Fibroblast of the aortic adventitia (primary cell): ENCODE data around the gene MOB3B. TPM values are rescaled to one million over a fixed set of nuclear protein-coding genes. Genes with fewer than 3 reads are reported as not detected.

ENCODE experiments used
- DNase-seq: peaks from one replicate; pipeline ENCODE4 v3.0.0-alpha.2; 2010; ENCODE audit warnings: low read depth
- H3K4me3 ChIP-seq: 2 replicates; pipeline ENCODE4 v1.5.1; 2011; ENCODE audit warnings: low read depth, mild to moderate bottlenecking, control low read depth, low read length, moderate library complexity
- total RNA-seq: library from RNA; depleted of rRNA; stranded (reverse); fragments of >200 nt; gene quantifications from 2 replicates; pipeline ENCODE4 v1.2.3, GENCODE V29; 2012; ENCODE audit warnings: low replicate concordance
- TF ChIP-seq, protein P1 (sequence below): IDR thresholded peaks from 2 replicates; pipeline ENCODE4 v1.5.1; 2011; ENCODE audit warnings: mild to moderate bottlenecking, low read length, control low read depth, inconsistent platforms; ENCODE audit not compliant: insufficient read depth

MOB3B gene
- total RNA-seq, 1 donor = under 0.01 TPM

GRCh38 chr9:27496135-27496504 is 33.5 kb downstream of the MOB3B start:
- no peak overlapping the region for H3K4me3 ChIP-seq
- no peak for DNase-seq
- TF ChIP-seq, protein P1, sequence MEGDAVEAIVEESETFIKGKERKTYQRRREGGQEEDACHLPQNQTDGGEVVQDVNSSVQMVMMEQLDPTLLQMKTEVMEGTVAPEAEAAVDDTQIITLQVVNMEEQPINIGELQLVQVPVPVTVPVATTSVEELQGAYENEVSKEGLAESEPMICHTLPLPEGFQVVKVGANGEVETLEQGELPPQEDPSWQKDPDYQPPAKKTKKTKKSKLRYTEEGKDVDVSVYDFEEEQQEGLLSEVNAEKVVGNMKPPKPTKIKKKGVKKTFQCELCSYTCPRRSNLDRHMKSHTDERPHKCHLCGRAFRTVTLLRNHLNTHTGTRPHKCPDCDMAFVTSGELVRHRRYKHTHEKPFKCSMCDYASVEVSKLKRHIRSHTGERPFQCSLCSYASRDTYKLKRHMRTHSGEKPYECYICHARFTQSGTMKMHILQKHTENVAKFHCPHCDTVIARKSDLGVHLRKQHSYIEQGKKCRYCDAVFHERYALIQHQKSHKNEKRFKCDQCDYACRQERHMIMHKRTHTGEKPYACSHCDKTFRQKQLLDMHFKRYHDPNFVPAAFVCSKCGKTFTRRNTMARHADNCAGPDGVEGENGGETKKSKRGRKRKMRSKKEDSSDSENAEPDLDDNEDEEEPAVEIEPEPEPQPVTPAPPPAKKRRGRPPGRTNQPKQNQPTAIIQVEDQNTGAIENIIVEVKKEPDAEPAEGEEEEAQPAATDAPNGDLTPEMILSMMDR = no peak

- no peak overlapping the region for H3K4me3 ChIP-seq
- DNase-seq = no peak
- TF ChIP-seq, protein P1 = no peak
Measured at GRCh38 chr9:27495480-27496134, 34.0 kb downstream of the MOB3B start.

GRCh38 chr9:27491154-27491553 is 38.5 kb downstream of the MOB3B start:
- TF ChIP-seq, protein P1 = no peak
- no peak for DNase-seq
- no peak overlapping the region for H3K4me3 ChIP-seq

DNA sequence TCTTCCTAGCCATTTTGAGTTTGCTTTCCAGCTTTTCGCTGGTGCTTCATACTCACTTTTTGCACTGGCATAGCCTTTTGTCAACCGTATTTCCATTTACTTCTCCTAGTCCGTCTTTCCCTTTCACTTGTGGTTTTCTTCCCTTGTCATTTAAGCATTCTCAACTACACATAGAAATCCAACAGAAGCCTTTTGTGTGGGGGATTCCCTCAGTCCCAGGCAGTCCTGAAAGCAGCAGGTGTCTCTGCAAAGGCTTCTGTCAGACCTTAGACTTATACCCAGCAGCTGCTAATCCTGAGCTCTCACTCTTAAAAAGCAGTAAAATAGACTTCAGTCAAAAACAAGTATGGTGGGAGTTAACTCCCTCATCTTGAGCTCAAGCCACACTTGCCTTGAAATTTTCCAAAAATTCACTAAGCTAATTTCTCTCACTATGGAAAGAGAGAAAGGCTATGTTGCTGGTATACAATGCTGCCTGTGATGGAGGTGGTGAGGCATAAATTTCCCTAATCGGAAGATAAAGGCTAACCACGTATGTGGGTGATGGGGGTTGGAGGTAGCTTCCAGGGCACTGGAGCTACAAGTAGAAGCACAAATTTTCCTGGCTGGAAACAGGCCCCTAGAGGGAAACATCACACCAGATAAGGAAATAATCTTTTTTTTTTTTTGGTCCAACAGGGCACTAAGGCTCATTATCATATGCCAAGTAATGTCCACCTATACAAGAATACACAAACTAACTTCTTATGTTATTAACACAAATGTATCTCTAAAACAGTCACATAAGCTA is 40.3 kb downstream of the MOB3B start:
- TF ChIP-seq, protein P1 = no peak
- no peak overlapping the region for H3K4me3 ChIP-seq
- no peak for DNase-seq

DNA sequence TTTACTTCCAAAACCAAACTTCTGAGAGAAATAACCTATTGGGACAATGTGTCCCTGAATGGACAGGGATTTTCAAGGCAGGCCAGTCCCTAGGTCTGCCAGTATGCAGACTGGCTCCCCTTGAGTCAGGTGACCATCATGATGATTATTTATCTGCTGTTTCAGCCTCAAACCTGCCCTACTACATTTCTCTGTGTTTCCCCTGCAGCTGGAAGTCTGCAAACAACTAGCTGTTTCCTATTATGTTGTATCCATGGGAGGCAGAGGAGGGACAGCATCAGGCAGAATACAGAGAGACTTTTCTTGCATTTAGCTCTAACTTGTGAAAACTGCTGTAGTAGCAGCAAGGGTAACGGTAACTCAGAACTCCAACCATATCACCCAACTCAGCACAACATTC is 41.7 kb downstream of the MOB3B start:
- H3K4me3 ChIP-seq = no peak overlapping the region
- TF ChIP-seq, protein P1 = no peak
- DNase-seq = no peak

- TF ChIP-seq, protein P1 = no peak
- no peak for DNase-seq
- H3K4me3 ChIP-seq = no peak overlapping the region
Measured at GRCh38 chr9:27487128-27487640, 42.4 kb downstream of the MOB3B start.
